ENCODE measurements around the gene LMO3. TPM values are rescaled to one million over a fixed set of nuclear protein-coding genes. Genes with fewer than 3 reads are reported as not detected.

LMO3 gene
- total and polyA plus RNA-seq, 2 donors (not counting 3 experiments of a cell fraction or from before 2014, with no cell fraction given), result not detected

GRCh38 chr12:16555630-16556029 lies 50.3 kb downstream of the LMO3 start:
- Histone ChIP-seq H3K4me1 (ENCODE audit: control insufficient read depth, extremely low read depth, insufficient read depth, low read length) (no peaks in the 10 kb centered on the region), H3K9me3 (replicated peaks; ENCODE audit: control insufficient read depth, insufficient read depth, low read length) (no peaks in the 10 kb centered on the region), H3K27ac (ENCODE audit: insufficient read depth, low read depth, low read length) (no peak overlapping the region), H3K4me2 (ENCODE audit: insufficient read depth, low read length) (no peak overlapping the region), H3K9me1 (replicated peaks; ENCODE audit: control insufficient read depth, extremely low read depth, insufficient read depth, low read length) (no peaks in the 10 kb centered on the region), H3K36me3 (ENCODE audit: control insufficient read depth in 2 of 2, extremely low read depth in 1 of 2, insufficient read depth in 2 of 2, low read length in 2 of 2) (no peaks in the 10 kb centered on the region), H3K79me2 (ENCODE audit: control insufficient read depth, insufficient read depth, low read length) (no peaks in the 10 kb centered on the region), H2AFZ (ENCODE audit: low read depth, low read length) (no peak overlapping the region), H3K9ac (replicated peaks; ENCODE audit: extremely low read depth, insufficient read depth, low read length) (no peak overlapping the region), H3K27me3 (ENCODE audit: control insufficient read depth in 2 of 2, insufficient read depth in 2 of 2, low read length in 2 of 2) (no peaks in the 10 kb centered on the region), H4K20me1 (replicated peaks; ENCODE audit: control insufficient read depth, extremely low read depth, insufficient read depth, low read length) (no peaks in the 10 kb centered on the region), H3K4me3 (replicated peaks in 1 of 3; ENCODE audit: insufficient read depth in 1 of 3, low read depth in 1 of 3, low read length in 3 of 3) (no peak overlapping the region)
- CTCF ChIA-PET, result interaction anchor here (1.6 kb wide), 1 partner anchor 12 kb away, joined by 3 read pairs; no protein-coding TSS in a partner anchor
- FAIRE-seq (no peak), DNase-seq (ENCODE audit: low read depth, low spot score) (no peak)
- intact Hi-C loops (cut with micrococcal nuclease) (no loop called here), dilution Hi-C loops (cut with MboI; ENCODE audit: extremely low pct_ligation_motif_present, low sequenced_read_pairs) (no loop called here)
- TF ChIP-seq FOS (IDR thresholded peaks at IDR 0.05; ENCODE audit: borderline replicate concordance, insufficient read depth, low read length) (no peak), JUN (IDR thresholded peaks at IDR 0.05; ENCODE audit: borderline replicate concordance, insufficient read depth, insufficient read length, low read depth) (no peak), GATA2 (IDR thresholded peaks at IDR 0.05; ENCODE audit: insufficient read depth, insufficient read length, low read depth, low read length) (no peak), POLR2AphosphoS5 (IDR thresholded peaks at IDR 0.05; ENCODE audit: insufficient read depth, low read depth, low read length) (no peak), POLR2A (IDR thresholded peaks at IDR 0.05; ENCODE audit: low read depth, low read length) (no peak), EZH2 (IDR thresholded peaks at IDR 0.05; ENCODE audit: borderline replicate concordance, low read depth, low read length, severe bottlenecking) (no peak), MAX (IDR thresholded peaks at IDR 0.05; ENCODE audit: insufficient read depth, insufficient read length) (no peak), MYC (IDR thresholded peaks at IDR 0.05; ENCODE audit: low read depth, low read length) (no peak), CTCF (IDR thresholded peaks at IDR 0.05; ENCODE audit: extremely low read depth in 1 of 2, insufficient read depth in 1 of 2, low read depth in 1 of 2, low read length in 2 of 2) (no peak)
- POLR2A ChIA-PET, result no interaction called here
- no TSS peak for BruUV-seq (replicated peaks)

Measured in endothelial cell of umbilical vein (primary cell).